Astrocyte of the hippocampus (primary cell): ENCODE measurements around the gene ANK3.
"Not testable (repeated sequence)": the region's sequence is repeated elsewhere in the genome, so short reads cannot be mapped to it uniquely, and the experiment has no call there.

ENCODE experiments used
- DNase-seq: peaks from one replicate; pipeline ENCODE4 v3.0.0; 2011; ENCODE audit warnings: low read depth, low spot score

ANK3 gene

DNA sequence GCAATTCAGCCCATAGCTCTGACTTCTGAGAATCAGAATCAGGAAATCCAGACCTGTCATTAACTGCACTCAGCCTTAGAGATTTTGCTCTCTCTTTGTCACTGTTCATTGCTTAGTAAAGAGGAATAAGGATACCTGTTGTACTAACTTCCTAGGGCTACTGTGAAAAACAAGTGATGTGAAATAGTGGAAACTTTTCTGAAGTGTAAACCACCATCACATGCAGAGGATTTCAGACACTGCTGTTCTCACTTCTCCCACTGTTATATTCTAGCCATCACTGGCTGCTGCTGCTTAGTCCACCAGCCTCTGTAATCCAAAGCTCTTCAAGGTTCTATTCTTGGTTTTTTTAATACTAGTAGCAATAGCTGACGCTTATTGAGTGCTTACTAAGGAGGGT lies 353.7 kb downstream of the ANK3 start:
- DNase-seq: no peak

- not testable (repeated sequence) for DNase-seq
Measured at GRCh38 chr10:60035375-60035774, 354.3 kb downstream of the ANK3 start.

DNA sequence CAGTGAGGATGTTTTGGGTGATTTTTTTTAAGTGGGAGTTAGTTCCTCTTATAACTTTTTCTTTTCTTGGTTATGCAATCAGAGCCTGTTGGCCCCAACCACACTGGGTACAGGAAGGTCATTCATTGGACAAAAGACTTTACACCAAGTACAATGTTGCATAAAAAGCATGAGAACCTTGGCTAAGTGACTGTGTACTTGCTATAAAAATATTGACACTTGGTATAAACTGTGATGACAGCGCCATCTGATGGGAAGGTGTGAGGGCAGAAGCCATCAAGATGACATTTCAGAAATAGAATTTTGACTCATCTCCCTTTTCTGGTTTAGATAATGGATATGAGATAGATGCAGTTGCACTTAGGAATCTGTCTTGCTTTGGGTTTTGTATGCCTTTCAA lies 357.0 kb downstream of the ANK3 start:
- peak; percentile 73 for DNase-seq

GRCh38 chr10:60031664-60032063 lies 358.0 kb downstream of the ANK3 start:
- DNase-seq: no peak

DNA sequence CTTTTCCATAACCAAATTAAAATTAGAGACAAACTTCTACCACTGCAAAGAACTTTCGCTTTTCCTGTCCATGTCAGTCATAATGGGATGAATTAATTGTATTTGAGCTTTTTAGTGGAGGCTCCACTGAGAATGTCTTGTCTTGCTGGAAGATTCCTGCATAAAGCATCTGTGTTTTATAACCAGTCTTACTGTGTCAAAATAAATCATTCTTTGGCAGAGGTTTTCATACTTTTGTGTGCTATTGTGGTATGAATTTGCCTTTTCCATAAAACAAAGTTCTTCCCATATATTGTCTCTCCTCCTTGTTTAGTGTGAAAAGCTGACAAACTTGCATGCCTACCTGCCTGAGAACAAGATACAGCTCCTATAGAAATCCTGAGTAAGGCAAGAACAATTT lies 358.5 kb downstream of the ANK3 start:
- no peak for DNase-seq

DNA sequence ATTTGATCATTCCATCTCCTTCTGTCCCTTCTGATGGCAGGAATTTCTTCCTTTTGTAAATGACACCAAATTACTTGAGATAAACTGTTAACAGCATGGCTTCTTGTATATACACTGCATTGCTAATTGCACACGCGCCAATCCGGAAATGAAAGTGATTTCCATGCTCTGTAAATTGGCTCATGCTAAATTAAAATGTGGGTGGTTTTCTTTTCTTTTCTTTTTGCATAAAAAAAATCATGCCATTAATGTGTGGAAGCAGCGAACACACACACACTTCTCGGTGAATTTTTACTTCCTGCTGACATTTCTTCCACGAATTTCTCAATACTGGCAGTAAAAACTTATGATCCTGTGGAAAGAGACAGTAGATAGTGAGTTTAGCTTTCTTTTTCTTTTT lies 360.2 kb downstream of the ANK3 start:
- no peak for DNase-seq

- no peak for DNase-seq
Measured at GRCh38 chr10:60028081-60028480, 361.6 kb downstream of the ANK3 start.

DNA sequence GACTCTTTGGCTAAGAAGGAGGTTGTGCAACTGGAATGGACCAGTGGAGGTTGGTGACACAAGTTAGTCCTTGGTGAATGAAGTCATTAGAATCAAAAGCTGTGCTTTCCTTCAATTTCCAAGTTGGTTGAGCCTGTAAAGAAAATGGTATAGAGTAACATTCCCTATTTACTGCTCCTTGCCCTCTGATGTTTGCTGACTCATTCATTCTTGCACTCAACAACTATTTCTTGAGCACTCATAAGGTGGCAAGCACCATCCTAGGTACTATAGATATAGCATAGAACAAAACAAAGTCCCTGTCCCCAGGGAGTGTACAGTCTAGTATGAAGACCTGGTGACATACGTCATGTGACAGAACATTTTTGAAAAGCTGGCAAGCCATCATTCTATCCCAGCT lies 364.4 kb downstream of the ANK3 start:
- no peak for DNase-seq

DNA sequence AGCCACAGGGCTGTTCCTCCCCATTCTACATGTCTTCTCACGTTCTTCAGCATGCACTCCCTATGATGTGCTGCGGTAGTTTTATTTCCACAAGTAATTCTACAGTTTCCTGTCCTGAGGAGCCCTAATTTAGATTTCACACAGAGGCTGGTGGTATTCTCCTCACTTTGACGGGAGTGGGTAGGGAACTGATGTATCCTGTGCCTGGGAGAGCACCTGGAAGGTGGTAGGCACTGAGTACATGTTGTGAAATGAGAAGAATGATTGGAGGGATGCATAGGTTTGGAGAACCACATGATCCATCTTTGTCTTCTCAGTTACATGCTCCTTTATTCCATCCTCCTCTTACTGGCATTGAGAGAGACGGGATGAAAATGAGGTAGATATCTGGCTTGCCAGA lies 365.2 kb downstream of the ANK3 start:
- DNase-seq: no peak

DNA sequence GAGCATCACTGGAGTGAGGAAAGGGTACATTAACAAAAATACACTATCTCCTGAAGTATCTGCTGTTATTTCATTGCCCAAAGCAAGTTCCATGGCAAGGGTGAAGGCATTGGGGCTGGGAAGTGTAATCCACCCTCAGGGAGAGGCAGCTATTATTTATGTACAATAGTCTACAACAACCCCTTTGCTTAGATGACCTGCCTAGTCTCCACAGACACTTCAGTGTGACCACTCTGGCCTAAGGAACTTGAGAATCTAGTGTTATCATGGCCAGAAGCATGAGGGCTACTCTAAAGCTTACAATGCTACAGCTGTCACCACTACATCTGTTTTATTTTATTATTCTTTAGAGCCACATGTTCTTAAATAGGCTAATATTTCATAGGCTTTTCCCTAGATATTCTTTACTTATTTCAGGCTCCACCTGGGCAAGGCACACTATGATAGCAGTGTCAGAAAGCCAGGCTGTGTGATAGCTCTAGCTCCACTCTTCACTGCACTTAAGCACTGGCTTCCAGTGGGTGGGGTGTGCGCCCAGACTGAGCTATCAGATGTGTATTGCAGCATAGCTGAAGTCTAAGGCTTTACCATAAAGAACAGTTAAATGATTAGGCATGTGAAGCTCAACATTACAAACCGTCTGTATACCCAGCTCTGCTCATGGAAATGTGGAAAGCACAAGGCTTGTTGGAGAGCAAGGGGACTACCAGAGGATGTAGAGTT lies 366.4 kb downstream of the ANK3 start:
- DNase-seq: no peak

DNA sequence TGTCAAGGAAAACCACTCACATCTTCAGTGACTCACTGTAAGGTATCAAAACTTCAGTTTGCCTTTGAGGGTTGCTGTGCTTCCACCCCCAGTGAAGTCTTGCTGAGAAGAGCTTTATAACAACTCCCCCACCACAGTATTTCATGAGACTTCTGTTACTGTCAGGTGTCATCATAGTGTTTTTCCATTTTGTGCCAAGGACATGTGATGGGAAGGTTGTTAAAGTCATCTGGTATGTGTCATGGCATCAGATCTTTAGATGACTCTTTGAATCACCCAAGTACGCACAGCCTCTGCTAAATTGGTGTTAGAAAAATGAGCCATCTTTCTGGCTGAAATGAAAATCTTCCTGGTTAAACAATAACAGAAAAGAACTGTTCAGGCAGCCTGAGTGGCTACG lies 368.3 kb downstream of the ANK3 start:
- no peak for DNase-seq

DNA sequence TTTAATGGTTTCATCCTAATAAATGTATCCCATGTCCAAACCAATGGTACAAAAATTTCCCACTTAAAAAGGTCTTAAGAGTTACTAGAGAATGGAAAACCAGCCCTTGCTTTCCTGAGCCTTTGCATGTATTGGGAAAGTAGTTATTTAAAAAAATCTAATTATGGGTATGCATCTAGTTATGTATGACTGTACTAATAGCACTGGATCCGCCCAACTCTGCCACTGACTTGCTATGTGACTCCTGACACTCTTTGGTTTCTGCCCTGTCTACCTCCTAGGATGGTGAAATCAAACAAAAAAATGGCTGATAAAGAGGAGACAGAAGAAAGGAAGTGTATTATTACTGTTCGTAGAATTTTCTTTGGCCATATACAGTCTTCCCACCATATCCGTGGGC lies 372.9 kb downstream of the ANK3 start:
- DNase-seq: no peak

DNA sequence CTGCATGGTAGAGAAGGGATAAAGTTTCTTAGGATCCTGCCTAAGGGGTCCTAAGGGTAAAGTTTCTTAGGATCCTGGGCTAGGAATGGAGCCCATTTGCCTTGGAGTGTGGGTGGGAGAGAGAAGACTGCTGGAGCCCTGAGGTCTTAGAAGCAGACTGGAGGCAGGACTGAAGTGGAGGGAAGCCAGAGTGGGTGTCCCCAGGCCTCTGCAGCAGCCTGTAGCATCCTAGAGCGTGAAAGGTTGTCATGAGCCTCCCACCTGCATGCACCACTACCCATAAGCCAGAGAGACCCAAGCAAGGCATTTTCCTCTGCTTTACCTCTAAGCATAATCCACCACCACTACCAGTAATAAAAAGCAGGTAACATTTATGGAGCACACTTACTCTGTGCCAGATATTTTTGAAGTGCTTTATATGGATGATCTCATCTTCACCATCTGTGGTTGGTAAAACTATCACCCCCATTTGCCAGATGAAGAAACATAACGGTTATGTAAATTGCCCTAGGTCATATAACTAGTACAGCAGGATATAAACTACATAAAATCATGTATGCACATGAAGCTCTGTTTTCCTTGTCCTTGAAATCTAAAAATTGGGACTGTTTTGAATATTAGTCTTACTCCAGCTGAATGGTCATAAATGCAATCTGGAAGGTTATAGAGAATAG lies 379.8 kb downstream of the ANK3 start:
- DNase-seq: no peak

DNA sequence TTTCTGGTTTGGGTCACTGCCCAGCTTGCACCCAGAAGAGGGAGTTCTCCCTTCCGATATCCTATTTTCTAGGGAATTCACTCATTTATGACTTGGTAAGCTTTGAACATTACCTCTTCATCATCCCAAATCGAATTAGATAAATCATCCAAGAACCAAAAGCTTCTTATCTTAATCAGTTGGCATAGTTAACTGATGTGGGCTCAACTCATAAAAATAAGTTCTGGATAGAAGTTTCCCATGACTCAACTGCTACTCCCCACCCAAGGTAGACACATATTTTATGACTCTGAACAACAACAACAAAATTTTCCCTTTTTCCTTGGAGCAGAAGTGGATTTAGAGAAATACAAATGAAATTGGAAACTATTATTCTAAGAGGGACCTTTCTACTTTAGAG lies 380.4 kb downstream of the ANK3 start:
- DNase-seq: no peak

- DNase-seq: no peak
Measured at GRCh38 chr10:60008816-60009215, 380.9 kb downstream of the ANK3 start.

DNA sequence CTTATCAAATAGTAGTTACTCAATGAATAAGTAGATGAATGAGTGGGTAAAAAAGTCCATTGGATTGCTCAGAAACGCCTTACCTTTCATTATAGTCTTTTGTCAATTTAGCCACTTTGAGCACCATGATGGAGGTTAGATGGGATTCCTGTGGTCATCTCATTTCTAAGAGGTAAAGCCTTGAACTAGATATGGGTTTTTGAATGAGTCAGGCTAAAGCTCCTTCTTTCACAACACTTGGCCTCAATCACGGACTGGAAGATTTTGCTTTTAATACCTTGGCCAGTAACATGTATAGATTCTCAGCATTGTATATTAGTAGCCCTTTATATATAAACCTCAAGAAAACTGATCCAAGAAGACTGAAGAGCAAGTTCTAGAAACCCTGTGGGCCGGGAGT lies 383.6 kb downstream of the ANK3 start:
- DNase-seq: peak; percentile 59

DNA sequence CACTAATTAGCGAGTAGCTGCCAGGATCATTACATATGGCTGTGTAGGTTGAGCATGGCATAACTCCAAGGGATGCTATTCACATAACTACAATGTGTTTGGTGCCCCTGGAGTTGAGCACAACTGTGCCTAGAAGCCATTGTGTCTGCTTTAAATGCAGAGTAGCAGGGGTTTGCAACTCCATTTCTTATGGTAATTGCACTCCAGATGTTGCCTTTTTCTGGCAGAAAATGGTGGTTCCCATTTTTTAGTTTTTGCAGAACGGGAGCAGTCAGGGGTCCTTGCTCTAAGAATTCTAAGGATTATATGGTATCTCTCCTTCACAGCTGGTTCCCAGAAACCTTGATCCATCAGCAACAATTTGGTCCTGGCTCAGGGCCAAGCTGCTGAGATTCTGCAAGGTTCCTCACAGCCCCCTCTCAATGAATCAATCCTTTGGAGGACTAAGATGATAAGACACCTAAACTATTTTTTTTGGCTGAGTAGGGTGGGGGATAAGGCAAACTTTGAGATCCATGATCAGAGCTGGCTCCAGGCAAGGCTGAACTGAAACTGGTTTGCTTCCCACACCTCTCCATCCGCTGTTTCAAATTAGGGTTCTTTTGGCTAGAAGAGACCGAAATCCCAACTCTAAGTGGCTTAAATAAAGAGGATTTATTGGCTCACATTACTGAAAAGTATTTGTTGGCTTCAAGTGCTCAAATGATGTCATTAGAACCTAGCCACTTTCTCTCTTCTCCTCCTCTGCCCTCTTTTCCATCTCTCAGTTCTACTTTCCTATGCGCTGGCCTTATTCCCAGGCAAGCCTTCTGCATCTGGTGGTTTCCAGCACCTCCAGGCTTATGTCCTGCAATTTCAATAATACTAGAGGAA lies 385.8 kb downstream of the ANK3 start:
- peak; percentile 20 for DNase-seq

DNA sequence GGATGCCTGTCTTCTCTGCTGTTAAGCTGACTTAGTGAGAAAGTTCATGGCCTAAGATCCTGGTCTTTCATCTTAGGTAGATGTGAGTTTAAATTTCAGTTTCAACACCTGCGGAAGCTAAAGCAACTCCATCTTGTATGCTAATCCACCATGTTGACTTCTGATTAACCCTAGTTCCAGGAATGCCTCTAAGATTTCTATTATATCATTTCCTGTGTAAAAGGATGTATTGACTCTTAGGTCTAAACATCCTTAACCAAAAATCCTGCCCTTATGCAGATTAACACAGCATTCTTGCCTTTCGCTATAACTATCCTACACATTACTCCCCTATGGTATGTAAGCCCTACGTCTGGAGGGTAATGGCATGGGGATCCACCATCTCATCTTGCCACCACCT lies 388.9 kb downstream of the ANK3 start:
- no peak for DNase-seq

DNA sequence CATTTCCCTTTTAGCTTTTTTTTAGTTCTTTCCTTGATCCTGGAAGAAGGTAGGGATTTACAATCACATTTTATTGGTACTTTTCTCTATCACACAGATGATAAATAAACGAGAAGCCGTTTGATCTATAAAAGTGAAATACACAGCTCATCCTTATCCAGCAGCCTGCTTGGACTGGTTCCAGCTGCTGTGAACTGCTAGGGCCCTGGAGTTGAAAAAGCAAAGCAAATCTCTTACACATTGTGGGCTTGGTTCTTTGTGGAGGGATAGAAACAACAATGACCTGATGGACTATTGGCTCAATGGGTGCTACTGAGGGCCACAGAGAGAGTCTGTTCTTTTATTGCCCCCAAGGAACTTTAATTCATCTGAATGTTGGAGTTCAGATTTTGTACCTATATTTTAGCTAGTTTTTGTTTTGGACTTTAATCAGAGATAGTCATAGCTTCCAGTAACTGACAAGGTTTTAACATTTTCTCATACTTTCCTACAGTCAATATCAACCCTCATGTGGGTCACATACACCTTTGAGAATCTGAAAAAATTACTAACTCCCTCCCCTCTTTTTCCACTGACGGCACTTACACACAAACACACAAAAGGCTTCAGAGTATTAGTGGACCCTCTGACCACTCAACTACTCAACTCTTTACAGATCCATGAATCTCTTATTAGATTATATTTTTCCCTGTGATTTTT lies 391.7 kb downstream of the ANK3 start:
- no peak for DNase-seq

DNA sequence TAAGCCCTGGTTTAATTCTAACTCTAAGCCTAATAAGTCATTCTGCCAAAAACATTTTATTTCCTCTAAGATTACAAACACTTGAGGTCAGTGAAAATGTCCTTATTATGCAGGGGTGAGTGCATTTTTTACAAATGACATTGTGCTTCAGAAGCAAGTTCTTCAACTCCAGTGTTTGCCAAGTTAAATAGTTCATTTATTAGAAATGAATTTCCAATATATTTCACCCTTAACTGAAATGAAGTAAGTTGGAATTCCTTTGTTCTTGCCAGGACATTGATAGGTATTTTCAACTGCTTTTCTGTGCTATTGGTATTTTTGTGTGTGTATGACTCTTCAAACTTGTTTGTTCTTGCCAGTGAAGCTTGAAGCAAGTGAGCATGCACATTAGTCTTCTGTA lies 393.8 kb downstream of the ANK3 start:
- peak; percentile 22 for DNase-seq

DNA sequence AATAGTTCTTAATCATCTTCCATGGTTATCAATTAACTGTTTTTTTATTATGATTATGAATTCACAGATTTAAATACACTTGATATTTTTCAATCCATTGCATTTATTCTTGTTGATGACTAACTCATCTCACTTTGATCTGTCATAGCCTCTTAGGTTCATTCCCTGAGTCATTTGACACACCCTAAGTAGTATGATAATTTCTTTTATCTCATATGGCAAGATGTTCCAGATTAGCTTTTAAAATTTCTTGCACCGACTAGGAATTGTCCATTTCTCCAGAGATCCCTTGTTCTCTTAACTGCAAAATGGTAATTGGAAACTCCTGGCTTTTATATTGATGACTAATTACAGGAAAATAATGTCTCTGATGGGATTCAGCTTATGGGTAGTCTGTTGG lies 395.7 kb downstream of the ANK3 start:
- DNase-seq: no peak

DNA sequence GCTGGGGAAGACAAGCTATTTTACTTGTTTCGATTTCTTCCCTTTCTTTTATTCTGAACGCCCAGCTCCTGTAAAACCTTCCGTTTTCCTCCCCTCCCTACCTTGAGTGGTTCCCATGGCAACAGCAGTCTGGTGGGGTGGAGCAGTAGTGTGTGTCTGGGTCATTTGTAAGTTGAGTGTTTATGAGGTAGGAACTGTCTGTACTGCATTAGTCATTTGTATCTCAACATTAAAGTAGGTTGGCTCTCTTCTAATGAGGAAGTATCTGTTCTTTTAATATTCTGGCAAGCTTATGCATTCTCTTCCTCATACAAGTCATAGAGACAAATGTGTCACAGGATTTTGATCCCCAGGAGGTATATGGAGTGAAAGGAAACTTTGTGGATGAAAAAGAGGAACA lies 398.0 kb downstream of the ANK3 start:
- peak; percentile 71 for DNase-seq
